GM21717 (cell line): ENCODE data around the gene ADD1.
A peak's percentile ranks its signal among the peaks of the same experiment; 100 is the strongest.
"Not testable (repeated sequence)": the region's sequence is repeated elsewhere in the genome, so short reads cannot be mapped to it uniquely, and the experiment has no call there.

Experiments used
- ATAC-seq: cut with Tn5 transposase; IDR thresholded peaks from one replicate; pipeline ENCODE4 v1.9.1; 2021; ENCODE audit warnings: mild to moderate bottlenecking, moderate library complexity; ENCODE audit not compliant: unreplicated experiment

Gene ADD1

DNA sequence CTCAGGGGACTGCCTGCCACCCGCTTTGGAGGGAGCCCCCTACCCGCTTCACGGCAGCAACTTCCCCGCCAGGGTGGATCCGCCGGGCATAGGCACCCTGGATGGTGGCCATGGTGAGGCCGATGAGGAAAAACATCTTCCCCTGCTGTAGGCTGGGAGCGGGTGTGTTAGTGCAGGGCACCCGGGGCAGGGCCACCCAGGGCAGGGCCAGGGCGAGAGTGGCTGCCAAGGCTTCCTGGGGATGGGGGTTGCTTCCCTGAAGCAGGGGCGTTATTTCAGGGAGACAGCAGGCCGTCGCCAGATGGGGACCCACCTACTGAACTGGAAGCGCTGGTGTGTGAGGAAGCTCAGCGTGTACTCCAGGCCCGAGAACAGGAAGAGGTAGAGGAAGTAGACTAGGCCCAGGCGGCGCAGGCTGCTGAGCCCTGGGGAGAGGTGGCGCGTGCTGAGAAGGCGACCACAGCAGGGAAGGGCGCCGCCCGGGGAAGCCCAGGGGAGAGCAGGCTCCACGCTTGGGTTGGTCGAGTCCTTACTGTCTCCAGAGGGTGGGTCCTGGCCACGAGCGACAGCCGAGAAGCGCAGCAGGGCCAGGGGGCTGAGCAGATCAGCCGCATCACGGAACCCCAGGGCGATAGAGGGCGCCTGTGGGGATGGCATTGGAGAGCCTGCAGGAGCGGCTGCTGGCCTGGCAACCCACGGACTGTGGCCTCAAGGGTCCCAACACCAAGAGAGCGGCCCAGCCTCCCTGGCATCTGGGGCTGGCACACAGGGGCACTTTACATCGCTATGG, 88.1 kb downstream of the ADD1 start:
- ATAC-seq: no peak

DNA sequence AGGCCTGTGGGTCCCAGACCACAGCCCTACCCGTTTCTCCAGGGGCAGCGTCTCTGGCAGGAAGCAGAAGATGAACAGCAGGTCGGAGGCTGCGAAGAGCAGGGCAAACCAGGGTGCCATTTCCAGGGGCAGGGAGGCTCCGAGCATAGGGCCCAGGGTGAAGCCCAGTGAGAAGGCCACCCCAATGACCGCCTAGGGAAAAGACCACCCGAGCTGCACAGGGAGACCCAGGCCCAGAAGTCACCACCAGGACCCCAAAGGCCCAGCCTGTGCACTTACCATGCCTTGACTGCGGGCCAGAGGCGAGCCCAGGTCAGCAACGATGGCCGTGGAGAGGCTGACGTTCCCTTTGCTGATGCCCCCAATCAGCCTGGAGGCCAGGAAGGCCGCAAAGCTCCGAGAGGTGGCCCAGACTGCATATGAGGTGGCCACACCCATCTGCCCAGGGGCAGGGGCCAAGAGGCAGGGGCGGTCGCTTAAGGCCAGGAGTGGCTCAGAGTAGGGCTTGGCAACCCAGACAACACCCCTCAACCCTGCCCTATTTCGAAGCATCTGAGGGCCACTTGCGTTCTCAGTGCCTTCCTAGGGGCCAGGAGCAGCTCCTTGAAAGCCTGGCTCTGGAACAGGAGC, 88.8 kb downstream of the ADD1 start:
- ATAC-seq: no peak

DNA sequence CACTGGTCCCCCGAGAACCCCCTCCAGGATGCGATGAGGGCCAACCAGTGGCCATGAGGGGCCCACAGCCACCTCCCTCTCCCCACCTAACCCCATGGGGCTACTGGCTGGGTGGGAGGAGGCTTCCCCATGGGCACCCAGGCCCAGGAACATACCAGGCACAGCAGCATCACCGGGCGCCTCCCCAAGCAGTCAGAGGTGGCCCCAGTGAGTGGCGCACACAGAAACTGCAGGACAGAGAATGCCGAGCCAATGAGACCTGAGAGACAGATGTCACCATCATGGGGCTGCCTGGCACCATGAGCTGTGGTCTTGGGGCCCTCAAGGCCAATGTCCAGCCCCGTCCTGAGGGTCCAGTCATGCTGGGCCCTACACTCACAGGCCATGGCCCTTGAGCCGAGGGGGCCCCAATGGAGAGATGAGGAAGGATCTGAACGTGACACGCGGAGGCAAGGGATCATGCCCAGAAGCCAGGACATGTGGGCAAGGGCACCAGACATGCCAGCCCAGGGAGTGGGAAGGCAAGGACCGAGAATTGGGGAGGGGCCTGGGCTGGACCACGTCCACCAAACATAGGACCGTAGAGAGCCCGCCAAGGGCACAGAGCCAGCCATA, 89.4 kb downstream of the ADD1 start:
- no peak for ATAC-seq

DNA sequence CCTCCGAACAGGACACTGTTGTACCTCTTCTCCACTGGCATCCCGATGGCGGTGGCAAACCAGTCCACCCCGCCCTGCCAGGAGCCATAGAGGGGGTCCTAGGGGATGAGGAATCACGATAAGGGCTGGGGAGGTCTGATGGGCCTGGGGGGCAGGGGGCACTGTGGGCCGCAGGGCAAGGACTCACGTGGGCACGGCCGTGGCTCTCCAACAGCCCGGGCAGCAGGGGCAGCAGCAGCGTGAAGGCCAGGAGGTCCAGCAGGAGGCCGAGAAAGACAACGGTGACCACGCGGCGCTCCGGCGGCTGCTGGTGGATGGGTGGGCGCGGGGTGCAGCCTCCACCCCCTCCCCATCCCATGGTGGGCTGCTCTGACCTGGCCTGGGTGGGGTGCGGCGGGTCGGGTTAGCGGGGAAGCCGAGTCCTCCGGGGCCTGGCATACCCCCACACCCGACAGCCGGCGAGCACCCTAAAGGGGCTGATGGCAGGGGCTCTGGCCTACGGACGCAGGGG, 90.0 kb downstream of the ADD1 start:
- no peak for ATAC-seq

DNA sequence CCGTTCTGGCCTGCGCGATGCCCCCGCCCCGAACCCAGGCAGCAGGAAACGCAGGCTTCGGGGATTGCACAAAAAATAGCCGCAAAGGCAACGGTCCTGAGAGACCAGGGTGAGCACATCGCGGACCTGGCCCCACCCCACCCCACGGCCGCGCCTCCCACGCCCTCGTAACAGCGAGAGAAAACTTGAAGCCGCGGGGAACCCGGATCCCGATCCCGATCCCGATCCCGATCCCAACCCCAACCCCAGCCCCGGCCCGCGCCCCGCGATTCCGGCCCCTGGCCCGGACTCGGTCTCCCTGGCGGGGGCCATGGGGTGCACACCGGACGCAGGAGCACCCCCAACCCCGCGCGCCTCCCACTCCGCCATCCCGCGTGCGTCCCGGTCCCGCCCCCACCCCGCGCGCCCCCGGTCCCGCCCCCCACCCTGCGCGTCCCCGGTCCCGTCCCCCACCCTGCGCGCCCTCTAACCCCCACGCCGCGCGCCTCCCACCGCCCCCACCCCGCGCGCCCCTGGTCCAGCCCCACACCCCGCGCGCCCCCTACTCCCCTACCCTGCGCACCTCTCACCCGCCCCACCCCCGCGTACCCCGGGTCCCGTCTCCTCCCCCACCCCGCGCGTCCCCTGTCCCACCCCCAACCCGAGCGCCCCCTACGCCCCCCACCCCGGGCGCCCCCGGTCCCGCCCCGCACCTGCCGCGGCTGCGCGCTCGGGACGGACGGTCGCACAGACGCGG, 90.6 kb downstream of the ADD1 start:
- no peak for ATAC-seq

DNA sequence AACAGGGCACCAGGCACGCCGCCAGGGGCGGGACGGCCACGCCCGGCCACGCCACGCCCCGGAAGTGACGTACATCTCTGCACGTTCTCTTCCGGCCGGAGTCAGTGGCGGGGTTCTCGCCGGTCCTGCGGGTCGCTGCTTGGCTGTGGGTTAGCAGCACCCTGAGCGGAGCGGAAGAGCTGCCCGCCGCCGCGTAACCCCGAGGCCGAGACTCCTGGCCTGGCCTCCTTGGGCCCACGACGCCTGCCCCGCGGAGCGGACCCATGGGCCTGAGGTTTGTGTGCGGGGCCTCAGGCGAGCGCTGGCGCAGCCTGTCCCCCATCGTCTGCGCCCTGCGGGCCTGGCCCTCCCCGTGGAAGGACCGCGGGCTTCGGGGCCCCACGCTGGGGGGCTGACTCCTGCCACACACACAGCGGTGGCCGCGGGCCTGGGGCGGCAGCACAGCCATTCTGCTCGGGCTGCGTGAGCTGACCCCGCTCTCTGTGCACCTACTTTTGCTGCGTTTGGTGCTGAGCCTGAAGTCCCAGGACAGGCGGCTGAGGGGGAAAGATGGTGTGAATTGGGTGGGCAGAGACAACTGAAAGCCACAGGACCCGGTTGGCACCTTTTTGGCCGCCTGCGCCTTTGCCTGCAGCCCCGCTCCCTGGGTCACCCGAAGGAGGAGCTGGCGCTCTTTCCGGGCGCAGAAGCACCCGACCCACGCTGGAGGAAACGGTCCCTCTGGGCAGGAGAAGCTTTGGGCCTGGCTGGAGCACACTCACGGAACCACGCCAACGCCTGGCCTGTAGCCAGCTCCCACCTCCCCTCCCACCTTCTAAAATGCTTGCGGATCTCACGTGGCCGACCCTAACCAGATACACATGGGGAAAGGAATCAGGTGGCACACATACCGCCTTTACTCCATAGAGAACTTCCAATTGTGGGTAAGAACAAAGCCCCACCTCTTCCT, 91.4 kb downstream of the ADD1 start:
- ATAC-seq: peak; percentile 29

DNA sequence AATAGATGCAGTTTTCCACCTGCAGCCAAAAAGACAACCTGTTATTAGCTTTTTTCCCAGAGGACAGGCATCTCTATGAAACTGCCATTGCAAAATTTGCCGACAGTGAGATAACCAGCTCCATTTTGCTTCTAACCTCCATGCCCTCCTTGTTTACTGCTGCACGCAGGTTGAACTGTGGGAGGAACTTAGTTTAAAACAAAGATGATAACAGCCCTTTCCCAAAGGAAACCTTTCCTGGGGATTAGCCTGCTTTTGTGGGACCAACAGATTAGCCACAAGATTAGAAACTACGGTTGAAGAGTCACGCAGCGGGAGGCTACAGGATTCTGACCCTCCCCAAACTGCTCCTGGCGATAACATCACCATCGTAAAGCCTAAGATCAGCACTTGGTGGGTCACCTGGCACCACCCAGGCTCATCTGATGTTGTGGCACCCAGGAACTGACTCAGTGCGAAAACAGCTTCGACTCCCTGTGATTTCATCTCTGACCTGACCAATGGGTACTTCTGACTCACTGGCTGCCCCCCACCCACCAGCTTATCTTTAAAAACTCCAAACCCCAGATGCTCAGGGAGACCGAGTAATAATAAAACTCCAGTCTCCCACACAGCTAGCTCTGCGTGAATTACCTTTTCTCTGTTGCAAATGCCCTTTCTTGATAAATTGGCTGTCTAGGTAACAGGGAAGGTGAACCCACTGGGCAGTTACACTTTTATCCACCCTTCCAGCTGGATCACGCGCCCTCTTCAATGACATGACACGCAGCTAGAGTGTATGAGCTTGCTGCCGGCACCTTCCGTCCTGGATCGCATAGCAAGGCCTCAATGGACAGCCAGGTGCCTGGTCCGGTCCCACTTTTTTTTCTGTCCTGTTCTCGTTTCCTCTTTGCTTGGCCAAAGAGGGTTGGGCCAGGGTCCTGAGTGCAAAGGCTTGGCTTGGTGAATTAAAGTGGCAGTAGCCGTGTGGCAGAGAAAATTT, 92.4 kb downstream of the ADD1 start:
- ATAC-seq: no peak

DNA sequence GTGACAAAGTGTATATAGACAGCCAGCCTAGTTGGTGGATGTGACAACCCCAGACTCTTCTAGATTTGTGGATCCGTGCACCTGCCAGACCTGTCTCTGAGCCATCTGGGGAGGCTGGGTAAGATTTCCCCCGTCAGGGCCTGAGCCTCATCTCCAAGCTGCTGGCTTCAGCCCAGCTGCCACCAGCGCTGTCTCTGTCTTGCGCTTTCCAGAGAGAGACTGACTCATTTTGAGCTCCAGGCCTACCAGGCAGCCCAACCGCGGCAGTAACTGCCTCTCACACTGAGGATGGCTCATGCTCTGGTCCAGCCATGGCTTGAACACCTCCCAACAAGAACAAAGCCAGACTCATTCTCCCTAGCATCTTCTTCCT, 93.1 kb downstream of the ADD1 start:
- no peak for ATAC-seq

DNA sequence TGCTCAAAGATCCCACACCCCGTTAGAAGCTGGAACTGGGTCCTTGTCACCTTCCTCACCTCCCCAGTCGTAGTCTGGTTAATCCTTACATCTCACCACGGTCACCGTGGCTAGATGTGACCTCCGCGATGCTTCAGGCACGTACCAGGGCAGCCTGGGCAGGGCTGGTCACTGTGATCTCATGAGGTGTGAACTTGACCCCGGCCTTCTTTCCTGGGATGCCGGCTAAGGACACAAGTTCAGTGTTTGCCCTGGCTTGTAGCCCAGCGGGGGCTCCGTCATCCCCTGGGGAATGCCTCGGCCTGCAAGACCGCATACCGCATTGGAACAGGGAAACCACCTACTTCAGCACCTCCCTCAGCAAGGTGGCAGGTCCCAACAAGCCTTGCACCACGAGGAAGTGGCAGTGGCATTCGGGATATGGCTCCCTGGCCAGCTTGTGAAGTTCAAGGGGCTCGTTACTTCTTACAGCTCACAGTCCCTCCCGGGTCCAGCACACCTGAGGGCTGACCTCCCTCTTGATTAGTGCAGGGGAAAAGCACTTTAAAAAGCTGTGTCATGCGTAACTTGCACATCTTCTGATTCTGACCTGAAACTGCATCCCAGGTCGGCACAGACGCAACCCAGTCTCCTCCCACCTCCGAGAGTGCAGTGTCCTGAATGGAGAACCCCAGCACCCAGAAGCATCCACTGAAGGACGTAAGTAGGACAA, 93.7 kb downstream of the ADD1 start:
- ATAC-seq: no peak

DNA sequence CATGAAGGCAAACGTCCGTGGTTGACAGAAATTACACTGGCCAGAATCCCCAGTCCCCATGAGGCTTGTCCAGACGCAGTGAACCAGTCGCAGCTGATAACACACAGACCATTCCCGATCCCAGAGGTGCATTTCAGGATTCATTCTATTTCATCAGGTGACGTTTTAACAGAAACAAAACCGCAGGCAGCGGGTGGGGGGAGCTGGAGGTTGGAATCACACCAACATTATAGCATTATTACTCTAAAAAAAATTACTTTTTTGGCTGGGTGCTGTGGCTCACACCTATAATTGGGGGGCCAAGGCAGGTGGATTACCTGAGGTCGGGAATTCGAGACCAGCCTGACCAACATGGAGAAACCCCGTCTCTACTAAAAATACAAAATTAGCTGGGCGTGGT, 94.3 kb downstream of the ADD1 start:
- no peak for ATAC-seq

DNA sequence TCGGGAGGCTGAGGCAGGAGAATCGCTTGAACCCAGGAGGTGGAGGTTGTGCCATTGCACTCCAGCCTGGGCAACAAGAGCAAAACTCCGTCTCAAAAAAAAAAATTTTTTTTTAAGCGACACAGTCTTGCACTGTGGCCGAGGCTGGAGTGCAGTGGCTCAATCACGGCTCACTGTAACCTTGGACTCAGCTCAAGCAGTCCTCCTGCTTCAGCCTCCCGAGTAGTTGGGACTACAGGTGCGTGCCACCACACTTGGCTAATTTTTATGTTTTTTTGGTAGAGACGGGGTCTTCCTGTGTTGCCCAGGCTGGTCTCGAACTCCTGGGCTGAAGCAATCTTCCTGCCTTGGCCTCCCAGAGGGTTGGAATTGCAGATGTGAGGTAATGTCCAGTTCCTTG, 94.8 kb downstream of the ADD1 start:
- not testable (repeated sequence) for ATAC-seq

DNA sequence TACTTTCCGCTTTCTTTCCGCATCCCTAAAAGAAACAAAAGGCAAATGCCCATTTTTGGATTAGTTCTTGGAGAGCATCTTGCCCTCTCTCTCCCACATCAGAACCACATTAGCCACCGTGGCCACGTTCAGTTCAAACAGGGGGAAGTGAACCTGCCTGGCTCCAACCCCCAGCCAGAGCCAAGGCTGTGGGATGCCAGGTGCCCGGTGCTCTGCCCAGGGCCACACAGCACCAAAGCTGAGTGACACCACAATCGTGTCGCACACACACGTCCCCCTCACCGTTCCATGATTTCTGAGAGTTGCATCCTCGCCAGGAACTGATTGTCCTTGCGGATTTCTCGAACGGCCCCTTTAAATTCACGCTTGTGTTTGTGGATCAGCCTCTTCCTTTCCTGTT, 95.3 kb downstream of the ADD1 start:
- no peak for ATAC-seq

DNA sequence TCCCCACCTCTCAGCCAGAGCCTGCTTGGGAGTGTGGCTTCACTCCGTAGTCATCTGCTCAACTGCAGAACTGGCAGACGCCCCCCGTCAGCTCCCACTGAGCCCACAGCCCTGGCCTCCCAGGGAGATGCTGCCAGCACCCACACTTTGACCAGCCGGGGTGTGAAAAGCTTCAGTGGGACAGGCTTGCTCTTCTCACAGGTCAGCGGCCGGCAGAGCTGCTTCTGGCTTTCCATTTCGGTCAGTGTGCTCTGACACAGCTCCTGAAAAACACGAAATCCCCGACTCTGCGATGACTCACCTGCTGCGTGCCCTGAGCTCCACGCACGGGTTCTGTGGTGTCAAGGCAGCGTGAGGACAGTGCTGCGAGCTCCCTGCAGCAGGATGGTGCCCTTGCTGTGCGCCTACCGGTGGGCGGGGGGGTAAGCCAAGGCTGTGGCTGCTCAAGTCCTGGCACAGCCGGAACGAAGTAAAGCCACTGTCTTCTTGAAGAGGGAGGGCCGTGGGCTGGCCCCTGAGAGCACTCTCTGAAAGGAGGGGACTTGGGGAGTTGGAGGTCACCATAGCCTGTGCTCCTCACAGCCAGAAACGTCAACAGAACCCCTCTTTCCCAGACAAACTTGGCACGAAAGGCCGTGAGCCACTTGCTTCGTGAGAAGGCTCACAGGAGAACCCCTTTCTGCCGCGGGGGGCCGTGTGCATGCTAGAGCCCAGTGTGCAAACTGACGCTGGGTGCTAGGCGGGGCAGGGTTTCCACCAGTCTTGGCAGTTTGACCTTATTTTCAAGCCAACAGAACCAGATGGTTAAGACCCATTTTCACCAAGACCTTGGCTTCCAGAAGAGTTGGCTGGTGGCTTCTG, 96.0 kb downstream of the ADD1 start:
- no peak for ATAC-seq

DNA sequence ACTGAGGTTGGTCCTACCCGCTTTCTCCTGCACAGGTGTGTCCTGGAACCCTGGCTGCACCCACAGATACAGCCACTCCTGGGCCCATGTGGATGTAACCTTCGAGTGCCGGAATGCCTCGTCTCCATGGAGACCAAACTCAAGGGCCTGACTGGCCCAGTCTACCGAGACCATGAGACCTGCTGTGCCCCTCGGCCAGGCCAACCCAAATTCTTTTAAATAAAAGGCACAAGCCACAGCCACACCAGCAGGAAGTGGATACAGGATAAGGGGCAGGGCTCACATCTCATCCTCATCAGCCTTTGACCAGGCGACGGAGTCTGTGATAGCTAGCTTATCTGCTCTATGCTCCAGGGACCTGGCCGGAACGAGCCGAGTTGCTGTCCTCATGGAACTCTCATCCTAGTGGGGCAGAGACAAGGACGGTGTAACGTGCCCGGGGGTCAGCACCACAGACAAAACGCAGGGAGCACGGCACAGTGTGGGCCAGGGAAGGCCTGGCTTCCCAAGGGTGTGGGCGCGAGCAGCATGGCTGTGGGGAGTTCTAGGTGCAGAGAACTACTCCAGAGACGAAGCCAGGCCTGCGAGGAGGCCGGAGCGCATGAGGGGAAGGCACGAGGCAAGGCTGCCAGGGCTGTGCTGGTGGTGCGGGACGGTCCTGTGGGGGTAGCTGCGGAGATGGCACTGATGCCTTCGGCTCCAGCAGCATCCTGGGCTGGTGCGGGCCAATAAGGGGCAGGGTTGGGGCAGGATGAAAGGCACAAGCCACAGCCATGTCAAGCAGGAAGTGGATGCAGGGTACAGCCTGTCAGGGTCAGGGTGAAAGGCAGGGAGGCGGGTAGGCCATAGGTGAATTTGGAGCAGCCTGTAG, 96.9 kb downstream of the ADD1 start:
- no peak for ATAC-seq

DNA sequence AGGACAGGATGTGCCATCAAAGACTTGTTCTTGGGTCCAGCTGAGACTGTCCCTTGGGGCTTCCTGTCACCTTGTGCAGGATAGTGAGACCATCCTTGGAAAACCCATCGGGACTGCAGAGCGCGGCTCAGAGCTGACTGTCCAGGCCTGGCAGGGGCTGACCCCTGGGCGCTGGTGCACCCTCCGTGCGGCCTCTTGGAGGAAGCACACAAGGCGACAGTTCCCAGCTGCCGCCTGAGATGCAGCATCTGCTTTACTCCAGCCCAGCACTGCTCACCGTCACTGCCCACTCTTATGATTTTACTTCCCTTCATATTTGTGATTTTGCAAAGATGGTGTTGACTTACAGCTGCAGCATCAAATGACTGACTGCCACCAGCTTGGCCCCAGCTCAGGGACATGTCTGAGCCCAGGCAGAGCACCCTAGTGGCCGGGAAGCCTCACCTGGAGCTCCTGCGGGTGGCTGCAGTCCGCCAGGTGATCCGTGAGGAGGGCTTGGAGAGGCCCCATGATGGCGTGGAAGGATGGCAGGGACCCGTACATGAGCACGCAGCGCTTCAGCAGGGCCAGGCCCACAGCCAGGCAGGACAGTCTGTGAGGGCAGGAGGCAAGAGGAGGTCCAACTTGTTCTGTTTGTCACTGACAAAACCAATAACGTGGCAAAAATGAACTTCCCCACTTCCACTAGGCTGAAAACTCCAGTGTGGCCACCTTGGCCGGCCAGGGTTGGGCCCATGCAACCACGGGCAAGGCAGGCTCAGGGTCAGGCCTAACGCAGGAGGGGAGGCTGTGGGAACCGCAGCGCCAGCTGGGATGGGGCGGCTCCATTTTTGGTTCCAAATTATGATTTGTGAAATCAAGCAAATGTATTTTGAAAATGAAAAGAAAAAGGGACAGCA, 97.7 kb downstream of the ADD1 start:
- ATAC-seq: no peak
